ENCODE results near the gene CPB2.

CPB2 gene

DNA sequence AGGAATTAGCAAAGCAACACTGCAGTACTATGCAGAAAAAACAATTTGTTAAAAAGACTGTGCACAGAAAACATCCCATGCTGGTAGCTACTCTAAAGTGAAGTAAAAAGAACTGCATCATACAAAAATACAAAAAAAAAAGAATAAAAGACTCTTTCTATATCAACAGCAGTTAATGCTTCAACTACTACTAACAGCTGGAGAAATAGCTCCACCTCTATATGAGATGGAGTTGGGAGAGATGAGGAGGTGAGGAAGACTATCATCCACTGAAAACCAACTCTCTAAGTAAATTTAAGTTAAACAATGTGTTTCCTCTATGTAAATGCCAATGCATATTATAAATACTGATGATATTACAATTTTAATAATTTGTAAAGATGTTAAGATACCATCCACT lies 54.1 kb downstream of the CPB2 start:
- no peak for DNase-seq (ENCODE audit: low spot score)

DNA sequence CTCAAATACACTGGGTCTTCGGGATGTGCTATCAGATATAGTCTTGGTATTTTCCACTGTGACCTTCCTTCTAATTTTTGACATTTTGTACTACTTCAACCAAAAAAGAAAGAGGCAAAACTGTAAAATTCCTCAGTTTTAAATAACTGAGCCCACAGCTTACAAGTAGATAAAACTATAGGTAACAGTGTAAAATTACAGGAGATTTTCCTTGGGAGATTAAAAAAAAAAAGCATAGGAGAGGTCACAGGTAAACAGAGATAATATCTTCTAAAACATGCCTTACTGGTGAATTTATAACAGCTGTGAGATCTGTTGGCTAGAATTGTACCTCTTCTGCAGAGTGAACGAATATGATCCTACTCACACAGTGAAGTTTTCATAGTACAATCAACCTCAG lies 59.4 kb downstream of the CPB2 start:
- DNase-seq (ENCODE audit: low spot score), result no peak

DNA sequence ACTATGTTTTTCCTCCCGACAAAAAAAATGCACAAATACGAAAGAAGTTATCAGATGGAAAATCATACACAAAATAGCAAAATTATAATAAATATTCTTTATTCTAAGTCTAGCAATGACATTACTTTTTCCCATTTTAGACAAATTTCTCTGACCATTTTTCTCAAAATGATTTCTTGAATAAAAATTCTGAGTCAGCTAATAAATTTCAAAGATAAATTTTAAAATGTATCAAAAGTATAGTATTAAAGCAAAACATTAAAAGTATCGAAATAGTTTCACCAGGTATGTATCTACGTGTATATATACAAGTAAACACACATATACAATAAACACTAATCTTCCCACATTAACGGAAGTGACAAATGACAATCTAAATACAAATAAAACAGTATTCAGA lies 61.2 kb downstream of the CPB2 start:
- no peak for DNase-seq (ENCODE audit: low spot score)

DNA sequence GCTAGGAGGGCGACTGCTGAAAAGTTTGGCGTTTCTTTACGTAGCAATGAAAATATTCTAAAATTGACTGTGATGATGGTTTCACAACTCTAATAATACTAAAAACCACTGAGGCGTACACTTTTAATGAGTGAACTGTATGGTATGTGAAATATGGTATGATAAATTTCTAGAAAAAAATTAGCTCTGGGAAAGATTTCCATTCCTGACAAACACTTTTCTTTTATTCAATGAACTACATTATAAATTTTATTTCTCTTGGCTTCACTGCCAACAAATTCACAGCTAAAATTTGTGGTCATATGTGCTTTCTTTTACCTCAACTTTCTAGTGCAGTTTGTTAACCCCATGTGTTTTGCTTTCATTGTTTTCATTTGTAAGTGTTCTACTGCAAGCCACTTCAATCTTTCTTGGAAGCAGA lies 63.4 kb downstream of the CPB2 start:
- DNase-seq (ENCODE audit: low spot score), result peak; percentile 8

DNA sequence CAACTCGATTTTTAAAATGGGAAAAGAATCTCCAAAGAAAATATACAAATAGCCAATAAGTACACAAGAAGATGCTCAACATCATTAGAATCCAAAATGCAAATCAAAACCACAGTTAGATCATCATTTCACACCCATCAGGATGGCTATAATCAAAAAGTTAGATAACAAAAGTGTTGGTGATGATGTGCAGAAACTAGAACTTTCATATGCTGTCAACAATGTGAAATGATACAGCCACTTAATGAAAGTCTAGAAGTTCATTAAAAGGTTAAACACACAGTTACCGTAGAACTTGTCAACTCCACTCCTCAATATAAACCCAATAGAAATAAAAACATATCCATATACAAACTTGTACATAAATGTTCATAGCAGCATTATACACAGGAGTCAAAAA lies 64.1 kb downstream of the CPB2 start:
- DNase-seq (ENCODE audit: low spot score), result no peak

DNA sequence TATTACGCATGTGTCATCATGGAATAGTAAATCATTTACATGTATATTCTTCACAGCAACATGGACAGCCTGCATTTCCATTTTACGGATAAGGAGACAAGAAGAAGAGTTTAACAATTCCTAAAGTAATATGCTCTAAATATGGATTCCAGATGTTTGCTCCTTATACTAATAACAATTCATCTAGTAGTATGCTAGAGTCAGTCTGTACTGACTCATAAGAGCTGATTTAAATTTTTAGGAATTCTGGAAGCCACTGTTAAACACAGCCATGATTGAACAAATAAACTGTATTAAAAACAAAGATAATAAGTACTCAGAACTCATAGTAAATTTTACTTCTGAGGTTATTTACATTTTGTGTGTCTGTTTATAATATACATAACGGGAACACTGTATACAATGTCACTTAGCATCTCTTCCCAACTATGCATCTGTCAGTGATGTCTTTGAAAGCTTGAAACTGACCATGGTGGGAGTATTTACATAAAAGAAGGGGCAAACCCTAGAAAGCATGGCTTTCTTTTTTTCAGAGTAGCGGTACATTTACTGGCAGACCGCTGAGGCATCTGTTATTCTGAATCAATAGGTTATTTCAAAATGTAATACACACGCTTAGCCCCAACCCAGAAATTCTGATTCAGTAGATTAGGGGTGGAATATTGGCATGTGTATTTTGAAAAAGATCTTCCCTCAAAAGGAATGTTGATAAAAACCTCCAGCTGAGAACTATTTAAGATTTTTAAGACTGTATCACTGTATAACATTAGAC lies 65.2 kb downstream of the CPB2 start:
- DNase-seq (ENCODE audit: low spot score), result no peak

GRCh38 chr13:46038296-46038695 lies 66.5 kb downstream of the CPB2 start:
- no peak for DNase-seq (ENCODE audit: low spot score)

DNA sequence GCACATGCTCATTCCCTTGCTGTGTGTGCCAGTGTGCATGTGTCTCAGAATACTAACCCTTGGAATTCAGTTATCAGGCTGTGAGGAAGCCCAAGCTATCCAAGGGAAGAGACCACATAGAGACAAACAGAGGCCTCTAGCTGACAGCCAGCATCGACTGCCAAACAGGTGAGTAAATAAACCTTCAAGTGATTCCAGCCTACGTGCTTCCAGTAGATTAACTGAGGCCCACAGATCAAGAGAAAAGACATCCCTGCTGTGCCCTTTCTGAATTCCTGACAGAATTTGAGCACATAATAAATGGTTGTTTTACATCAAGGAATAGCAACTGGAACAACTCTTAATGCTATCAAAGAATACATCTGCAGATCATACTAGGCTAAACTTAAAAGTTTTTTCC lies 69.8 kb downstream of the CPB2 start:
- no peak for DNase-seq (ENCODE audit: low spot score)

DNA sequence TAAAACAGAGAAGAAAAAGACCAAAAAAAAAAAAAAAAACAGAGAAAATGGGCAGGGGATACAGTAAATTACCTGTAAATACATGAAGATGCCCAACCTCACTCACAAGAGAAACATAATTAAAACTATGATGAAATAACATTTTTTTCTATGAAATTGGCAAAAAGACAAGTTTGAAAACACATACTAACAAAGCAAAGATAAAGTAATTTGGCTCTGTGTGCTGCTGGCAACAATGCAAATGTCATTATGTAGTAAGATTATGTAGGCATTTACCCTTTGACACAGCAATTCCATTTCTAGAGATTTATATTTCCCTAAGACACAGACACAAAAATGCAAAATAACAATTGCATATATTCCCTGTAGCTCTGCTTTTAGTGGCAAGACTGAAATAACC lies 72.5 kb downstream of the CPB2 start:
- DNase-seq (ENCODE audit: low spot score), result no peak

DNA sequence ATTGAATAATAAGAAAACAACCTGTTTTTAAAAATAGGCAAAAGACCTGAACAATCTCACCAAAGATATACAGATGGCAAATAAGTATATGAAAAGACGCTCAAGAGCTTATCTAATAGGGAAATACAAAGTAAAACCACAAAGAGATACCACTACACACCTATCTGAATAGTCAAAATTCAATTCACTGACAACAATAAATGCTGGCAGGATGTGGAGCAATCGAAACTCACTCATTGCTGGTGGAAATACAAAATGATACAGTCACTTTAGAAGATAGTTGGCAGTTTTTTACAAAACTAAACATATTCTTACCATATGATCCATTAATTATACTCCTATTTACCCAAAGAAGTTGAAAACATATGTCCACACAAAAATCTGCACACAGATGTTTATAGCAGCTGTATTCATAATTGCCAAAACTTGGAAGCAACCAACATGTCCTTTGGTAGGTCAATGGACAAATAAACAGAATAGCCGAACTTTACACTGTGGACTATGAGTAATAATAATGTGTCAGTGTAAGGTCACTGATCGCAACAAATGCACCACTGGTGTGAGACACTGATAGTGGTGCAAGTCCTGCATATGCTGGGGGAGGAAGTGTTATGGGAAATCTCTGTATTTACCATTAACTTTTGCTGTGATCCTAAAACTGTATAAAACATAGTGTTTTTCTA lies 73.1 kb downstream of the CPB2 start:
- no peak for DNase-seq (ENCODE audit: low spot score)

- DNase-seq (ENCODE audit: low spot score), result no peak
These were observed 79.7 kb downstream of the CPB2 start for GRCh38 chr13:46025157-46025556.

DNA sequence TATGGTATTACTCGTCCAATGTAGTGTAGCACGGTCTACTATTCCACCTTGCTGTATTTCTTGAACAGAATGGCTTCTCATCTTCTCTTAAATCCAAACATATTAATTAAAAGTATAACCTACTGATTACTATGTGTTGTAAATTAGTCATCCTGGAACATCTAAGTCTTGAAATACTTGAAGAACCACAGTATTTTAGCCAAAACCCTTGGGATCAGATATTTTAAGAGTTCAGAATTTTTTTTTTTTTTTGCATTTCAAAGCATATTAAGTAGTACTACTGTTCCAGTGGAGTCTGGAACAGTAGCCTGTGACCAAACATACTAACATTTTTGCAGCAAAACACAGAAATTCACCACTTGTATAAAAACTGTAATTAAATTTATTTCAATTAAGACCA lies 82.4 kb downstream of the CPB2 start:
- no peak for DNase-seq (ENCODE audit: low spot score)

GRCh38 chr13:46016216-46016615 lies 88.6 kb downstream of the CPB2 start:
- no peak for DNase-seq (ENCODE audit: low spot score)

DNA sequence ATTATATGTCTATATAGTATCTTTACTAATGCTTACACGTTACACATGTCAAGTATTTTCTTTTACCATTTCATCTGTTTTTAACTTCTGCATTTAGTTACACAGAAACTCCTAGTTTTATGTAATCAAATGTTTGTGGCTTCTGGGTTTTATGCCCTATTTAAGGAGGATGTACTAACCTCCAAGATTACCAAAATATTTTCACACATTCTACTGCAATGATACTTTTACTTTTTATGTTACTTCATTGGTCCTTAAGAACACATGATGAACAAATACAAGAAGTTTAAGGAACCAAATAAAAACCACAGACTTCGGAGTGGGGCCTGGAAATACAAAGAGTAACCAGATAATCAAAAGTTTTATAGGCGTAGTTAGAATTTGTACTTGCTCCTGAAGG lies 89.5 kb downstream of the CPB2 start:
- DNase-seq (ENCODE audit: low spot score), result no peak

GRCh38 chr13:46012404-46012803 lies 92.4 kb downstream of the CPB2 start:
- no peak for DNase-seq (ENCODE audit: low spot score)

GRCh38 chr13:46010148-46010547 lies 94.7 kb downstream of the CPB2 start:
- no peak for DNase-seq (ENCODE audit: low spot score)

GRCh38 chr13:46008631-46009030 lies 96.2 kb downstream of the CPB2 start:
- DNase-seq (ENCODE audit: low spot score), result no peak

- DNase-seq (ENCODE audit: low spot score), result no peak
These were observed 98.0 kb downstream of the CPB2 start for GRCh38 chr13:46006688-46007452.

DNA sequence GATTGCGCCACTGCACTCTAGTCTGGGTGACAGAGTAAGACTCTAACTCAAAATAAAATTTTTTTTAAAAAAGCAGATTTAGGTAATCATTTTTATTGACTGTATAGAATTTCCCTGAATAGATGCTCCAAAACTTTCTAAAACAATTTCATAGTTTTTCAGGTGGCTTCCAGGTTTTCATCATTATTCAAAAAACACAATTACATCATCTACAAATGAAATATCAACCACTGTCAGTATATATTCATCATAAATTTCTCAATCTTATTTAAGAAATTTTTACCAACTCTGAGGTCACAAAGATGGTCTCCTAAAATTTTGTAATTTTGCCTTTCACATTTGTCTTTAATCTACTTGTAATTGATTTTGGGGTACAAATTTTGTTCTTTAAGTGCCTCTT lies 100.3 kb downstream of the CPB2 start:
- no peak for DNase-seq (ENCODE audit: low spot score)

All from hepatic stellate cell (primary cell).